Measurements from ENCODE around the gene SLC22A31. TPM values are rescaled to one million over a fixed set of nuclear protein-coding genes. Genes with fewer than 3 reads are reported as not detected.

SLC22A31 gene
- total RNA-seq, 2 donors from 2014 or later: 4.6 TPM; not detected in 1

- Histone ChIP-seq H3K4me3 (no peak overlapping the region), H3K27ac (no peak overlapping the region), H3K9me3 (no peaks in the 10 kb centered on the region), H3K4me1 (replicated peaks) (no peaks in the 10 kb centered on the region), H3K36me3 (no peaks in the 10 kb centered on the region), H3K27me3 (replicated peaks; ENCODE audit: insufficient read depth) (no peaks in the 10 kb centered on the region)
- DNase-seq (ENCODE audit: low spot score): no peak
- WGBS: 57% methylated on average over 15 of the region's 15 CpGs
- intact Hi-C loops (cut with DNase I): no loop called here
- TF ChIP-seq CTCF (IDR thresholded peaks at IDR 0.05): no peak
- TF ChIP-seq POLR2AphosphoS5 (IDR thresholded peaks at IDR 0.05): no peak
- TF ChIP-seq POLR2A (IDR thresholded peaks at IDR 0.05): no peak
Measured at GRCh38 chr16:89164436-89164835, 35.9 kb downstream of the SLC22A31 start.

GRCh38 chr16:89163297-89163696, 37.0 kb downstream of the SLC22A31 start:
- Histone ChIP-seq H3K27ac (no peak overlapping the region), H3K4me3 (no peak overlapping the region), H3K9me3 (no peaks in the 10 kb centered on the region), H3K27me3 (replicated peaks; ENCODE audit: insufficient read depth) (no peaks in the 10 kb centered on the region), H3K4me1 (replicated peaks) (no peaks in the 10 kb centered on the region), H3K36me3 (no peaks in the 10 kb centered on the region)
- TF ChIP-seq POLR2A (IDR thresholded peaks at IDR 0.05) (no peak), POLR2AphosphoS5 (IDR thresholded peaks at IDR 0.05) (no peak), CTCF (IDR thresholded peaks at IDR 0.05) (no peak)
- intact Hi-C loops (cut with DNase I): no loop called here
- 74% methylated on average over 9 of the region's 9 CpGs for WGBS
- DNase-seq (ENCODE audit: low spot score): no peak

- H3K9me3 ChIP-seq: no peaks in the 10 kb centered on the region
- no peak overlapping the region for H3K27ac ChIP-seq
- no peaks in the 10 kb centered on the region for H3K27me3 ChIP-seq (replicated peaks; ENCODE audit: insufficient read depth)
- DNase-seq (ENCODE audit: low spot score): no peak
- intact Hi-C loops (cut with DNase I): no loop called here
- no peaks in the 10 kb centered on the region for H3K36me3 ChIP-seq
- no peaks in the 10 kb centered on the region for H3K4me1 ChIP-seq (replicated peaks)
- no peak for TF ChIP-seq CTCF (IDR thresholded peaks at IDR 0.05)
- TF ChIP-seq POLR2A (IDR thresholded peaks at IDR 0.05): no peak
- TF ChIP-seq POLR2AphosphoS5 (IDR thresholded peaks at IDR 0.05): no peak
- 90% methylated on average over 40 of the region's 40 CpGs for WGBS
- H3K4me3 ChIP-seq: no peak overlapping the region
Measured at GRCh38 chr16:89161763-89162713, 38.3 kb downstream of the SLC22A31 start.

- WGBS: 89% methylated on average over 29 of the region's 29 CpGs
- Histone ChIP-seq H3K4me1 (replicated peaks) (no peaks in the 10 kb centered on the region), H3K4me3 (no peak overlapping the region), H3K27me3 (replicated peaks; ENCODE audit: insufficient read depth) (no peaks in the 10 kb centered on the region), H3K36me3 (no peaks in the 10 kb centered on the region), H3K27ac (no peak overlapping the region), H3K9me3 (no peaks in the 10 kb centered on the region)
- intact Hi-C loops (cut with DNase I): no loop called here
- DNase-seq (ENCODE audit: low spot score): no peak
- no peak for TF ChIP-seq POLR2AphosphoS5 (IDR thresholded peaks at IDR 0.05)
- no peak for TF ChIP-seq CTCF (IDR thresholded peaks at IDR 0.05)
- no peak for TF ChIP-seq POLR2A (IDR thresholded peaks at IDR 0.05)
Measured at GRCh38 chr16:89160977-89161701, 39.2 kb downstream of the SLC22A31 start.
